SK-N-DZ (cell line): ENCODE results near the gene CDH8.
"Not testable (repeated sequence)": the region's sequence is repeated elsewhere in the genome, so short reads cannot be mapped to it uniquely, and the experiment has no call there.

ENCODE experiments used
- DNase-seq: peaks from one replicate; pipeline ENCODE4 v3.0.0-alpha.2; 2015; ENCODE audit warnings: low spot score

The CDH8 gene

DNA sequence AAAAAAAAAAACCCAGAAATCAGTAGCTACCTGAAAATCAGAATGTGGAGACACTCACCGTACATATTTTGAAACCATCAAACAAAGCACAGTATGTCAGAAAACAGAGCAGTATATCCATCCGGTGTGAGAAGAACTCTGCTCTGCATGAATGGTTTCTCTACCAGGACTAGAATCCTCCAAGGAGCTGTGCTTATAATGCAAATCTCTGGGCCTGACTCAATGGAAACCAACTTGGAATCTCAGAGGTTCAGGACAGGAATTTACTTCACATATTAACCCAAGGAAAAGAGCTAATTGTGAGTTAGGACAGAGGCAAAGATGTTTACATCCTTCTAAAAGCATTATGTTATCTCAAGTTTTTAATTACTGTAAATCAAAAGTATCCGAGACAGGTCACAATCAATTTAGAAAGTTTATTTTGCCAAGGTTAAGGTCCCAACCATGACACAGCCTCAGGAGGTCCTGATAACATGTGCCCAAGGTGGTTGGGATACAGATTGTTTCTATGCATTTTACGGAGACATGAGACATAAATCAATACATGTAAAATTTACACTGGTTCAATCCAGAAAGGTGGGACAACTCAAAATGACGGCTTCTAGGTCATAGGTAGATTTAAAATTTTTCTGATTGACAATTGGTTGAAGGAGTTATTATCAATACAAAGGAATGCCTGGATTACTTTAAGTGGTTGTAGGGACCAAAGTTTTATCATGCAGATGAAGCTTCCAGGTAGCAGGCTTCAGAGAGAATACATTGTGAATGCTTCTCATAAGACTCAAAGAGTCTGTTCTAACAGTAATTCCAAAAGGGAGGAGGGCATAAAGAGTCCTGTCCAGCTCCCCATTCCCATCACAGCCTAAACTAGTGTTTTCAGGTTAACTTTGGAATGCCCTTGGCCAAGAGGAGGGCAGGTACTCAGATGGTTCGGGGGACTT lies 164.1 kb downstream of the CDH8 start:
- no peak for DNase-seq

DNA sequence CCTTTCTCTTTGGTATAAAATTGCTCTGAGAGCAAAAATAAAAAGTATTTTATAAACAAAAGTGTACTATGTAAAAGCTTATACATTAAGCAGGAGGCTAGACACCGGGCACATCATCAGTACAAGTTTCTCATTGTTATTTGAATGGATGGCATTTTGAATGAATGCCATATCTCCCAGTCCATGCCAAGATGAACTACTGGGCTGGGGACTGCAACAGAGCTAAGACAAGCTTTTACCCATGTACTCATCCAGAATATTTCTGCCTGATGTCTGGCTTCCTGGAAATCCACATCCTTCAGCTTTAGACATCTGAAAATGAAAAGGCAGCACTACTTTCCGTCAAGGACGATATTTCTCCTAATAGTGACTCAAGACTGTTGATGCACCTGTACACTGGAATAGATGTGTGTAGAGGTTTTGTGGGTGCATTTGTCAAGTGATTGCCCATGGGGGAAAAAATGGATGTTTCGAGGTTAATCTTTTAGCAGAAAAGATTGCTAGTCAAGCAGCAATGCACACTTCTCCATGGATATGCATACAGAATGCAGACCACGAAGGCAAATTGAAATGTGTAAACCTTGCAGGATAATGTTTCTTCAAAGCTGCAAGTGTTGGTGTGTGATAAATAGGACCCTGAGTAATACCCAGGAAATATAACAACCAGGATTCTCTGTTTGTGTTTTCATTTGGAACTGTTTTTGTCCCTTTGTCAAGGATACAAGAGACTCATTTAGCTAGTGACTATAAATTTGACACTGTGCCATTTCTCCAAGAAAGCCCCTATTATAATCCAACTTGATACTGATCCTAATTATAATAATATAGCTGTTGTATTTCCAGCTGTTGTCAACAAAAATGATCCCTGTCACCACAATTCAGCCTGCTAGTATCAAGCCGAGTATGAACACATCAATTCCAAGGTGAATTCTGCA lies 173.8 kb downstream of the CDH8 start:
- no peak for DNase-seq

DNA sequence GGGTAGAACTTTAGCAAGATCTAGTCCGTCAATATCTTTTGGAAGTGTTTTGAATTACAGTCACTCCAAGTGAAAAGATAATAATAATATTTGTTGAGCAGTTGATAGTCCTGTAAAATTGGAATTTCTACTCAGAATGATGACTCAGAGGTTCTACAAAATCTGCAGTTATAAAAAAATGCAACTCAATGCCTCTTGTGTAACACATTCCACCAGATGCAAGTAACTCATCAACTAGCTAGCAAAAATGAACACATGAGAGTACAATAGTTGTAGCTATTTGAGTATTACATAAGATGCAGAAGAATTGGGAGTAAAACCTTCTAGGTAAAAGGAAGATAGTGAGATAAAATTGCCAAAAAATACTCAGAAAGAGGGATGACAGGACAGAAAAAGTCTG lies 177.2 kb downstream of the CDH8 start:
- no peak for DNase-seq

DNA sequence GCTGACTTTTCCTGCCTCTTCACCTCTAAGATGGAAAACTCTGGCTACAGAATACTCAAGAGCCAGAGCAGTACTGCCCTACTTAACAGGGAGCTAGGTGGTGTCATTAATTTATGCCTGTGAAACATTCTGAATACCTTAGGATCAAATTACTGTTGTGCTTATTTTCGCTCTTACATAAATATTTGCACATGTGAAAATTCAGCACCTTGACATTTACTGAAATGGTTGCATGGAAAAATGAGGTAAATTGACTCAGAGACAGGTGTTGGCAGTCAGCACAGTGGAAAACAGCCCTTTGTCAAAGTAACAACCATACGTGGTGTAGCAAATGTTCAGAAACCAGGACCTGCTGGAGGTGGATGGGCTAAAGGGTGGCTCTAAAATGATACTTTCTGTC lies 193.6 kb downstream of the CDH8 start:
- DNase-seq: no peak

DNA sequence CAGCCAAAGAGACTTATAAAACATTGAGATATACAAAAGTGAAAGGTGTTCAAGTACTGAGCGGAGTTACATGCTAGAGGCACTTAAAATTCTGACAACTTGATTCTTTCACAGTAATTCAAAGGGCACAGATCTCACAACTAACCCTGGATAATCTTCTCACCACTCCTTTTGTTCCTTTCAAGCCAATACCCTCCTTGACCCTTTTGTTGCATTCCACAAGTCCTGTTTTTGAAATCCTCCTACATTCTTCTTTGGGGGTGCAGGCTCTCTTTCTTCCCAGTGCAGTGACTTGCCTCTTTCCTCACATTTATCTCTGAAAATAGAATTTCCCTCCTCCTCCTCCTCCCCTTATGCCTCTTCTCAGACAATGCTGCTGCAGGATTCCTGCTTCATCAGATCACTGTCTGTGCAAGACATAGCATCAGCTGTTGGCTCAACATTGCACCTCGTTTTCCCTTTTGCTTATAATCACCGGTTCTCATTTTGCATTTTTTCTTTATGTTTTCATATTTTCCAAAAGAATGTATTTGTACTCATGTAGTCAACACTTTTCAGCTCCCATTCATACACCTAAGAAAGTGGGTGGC lies 199.3 kb downstream of the CDH8 start:
- DNase-seq: no peak

DNA sequence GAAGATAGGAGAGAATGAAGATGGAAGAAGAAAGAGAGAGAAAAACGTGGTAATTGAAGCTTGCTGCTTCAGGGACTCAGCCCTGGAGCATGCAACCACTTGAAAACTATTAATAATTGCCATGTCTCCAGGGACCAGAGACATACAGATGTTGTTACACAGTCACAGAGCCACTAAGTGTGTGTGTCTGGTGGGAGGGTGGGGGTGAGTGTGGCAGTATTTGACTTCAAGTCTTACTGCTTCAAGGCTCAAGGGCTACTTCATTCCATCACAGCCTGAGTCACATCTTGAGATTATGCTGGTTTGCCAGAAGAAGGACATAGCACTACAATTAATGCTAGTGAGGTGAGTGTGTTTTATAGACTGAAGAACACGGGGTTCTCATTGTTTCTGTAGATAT lies 202.2 kb downstream of the CDH8 start:
- DNase-seq: no peak

DNA sequence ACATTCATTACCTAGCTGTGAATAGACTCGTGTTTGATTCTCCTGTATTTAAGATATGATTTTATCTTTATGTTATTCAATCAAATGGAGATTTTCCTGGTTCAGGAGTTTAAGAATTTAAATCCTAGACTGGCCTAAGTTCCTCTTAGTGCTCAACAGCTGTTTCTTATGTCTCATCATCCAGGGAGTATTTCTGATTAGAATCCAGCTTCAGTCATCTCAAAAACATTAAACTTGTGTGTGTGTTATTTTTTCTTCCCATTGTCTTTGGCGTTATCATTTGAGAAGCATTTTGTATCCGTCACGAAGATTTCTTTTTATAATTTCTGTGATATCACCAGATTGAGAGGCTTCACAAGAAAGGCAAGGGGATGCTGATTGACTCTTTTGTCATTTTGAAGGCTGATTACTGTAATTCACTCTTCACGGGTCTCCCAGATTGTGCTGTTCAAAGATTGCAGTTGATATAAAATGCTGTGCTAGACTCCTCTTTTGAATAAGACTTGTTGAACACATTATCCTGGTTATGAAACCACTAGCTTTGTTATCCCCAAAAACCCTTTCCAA lies 204.8 kb downstream of the CDH8 start:
- DNase-seq: no peak

DNA sequence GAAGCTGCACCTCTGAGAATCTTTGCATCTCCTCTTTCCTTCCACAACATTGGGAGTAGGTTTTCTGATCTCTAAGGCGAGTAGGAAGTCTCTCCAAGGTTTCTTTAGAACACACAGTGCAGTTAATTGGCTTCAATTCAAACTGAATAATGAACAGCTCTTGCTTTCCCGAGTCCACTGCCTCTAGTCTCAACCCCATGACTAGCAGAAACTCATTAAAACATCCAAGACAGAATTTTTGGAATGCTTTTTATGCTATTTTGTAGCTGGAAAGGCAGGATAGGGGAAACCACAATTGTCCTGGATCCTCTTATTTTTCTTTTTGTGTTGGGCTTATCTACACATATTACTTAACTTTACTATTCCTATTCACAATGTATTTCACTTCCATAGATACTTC lies 206.6 kb downstream of the CDH8 start:
- DNase-seq: no peak

DNA sequence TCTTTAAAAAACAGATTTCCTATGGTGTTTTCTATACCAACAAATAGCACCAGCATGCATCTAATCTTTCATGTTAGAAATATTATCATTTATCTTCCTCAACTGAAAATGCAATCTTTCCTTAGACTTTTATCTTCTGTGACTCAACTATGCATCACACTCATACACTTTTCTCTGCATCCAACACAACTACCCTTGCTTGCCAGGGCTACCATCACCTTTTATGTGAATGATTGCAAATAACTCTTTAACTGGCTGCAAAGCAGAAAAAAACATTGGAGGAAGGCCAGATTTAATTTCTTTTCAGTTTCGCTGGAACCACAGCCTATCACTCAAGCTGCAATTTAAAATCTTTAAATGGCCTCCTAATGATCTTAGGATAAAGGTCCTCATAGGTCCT lies 212.9 kb downstream of the CDH8 start:
- DNase-seq: no peak

DNA sequence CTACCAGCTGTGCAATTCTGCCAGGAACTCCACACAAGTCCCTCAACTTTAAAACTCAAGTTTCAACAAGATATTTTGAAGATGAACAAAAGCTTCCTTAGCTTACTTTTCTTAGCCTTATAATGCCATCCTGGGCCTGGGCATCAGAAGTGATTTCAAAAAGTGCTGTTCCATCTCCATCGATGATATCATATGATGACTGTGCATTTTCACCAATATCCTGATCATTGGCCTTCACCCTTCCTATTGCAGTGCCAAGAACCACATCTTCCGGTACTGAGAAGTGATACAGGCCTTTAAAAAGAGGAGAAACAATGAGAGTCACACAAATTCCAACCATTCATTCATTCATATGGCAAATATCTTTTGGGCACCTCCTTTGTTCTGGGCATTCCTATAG lies 215.4 kb downstream of the CDH8 start:
- no peak for DNase-seq

DNA sequence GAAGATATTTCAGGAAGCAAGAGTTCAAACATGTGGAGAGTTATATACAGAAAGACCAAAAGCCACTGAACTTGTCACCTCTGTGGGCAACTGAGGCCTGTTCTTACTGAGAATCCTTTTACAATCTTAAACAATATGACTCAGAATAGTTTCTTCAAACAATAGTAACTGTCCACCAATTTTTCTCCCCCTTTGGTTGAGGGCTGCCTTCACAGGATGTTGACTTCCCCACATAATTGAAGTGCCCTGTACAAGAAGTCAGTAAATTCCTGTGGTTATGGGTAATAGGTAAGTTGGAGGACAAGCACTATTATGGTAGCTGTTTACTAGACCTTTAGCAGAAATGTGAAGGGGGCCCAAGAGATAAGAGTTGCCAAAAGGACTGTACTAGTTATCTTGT lies 215.8 kb downstream of the CDH8 start:
- DNase-seq: no peak

DNA sequence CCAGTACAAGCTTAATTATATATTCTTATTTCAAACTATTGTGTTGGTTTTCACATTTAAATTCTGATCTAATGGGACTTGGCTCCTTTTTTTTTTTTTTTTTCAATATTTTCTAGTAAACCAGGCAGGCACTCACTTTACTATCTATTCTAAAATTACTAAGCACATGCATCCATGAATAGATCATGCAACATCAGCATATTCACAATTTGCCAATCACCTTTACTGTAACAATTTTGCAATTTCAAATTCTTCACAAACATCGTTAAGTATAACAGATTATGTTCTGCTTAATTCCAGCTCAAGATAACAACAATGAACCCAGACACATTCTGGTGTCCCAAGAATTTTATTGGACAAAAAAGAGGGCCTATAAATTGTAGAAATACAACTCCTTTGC lies 217.4 kb downstream of the CDH8 start:
- DNase-seq: no peak

DNA sequence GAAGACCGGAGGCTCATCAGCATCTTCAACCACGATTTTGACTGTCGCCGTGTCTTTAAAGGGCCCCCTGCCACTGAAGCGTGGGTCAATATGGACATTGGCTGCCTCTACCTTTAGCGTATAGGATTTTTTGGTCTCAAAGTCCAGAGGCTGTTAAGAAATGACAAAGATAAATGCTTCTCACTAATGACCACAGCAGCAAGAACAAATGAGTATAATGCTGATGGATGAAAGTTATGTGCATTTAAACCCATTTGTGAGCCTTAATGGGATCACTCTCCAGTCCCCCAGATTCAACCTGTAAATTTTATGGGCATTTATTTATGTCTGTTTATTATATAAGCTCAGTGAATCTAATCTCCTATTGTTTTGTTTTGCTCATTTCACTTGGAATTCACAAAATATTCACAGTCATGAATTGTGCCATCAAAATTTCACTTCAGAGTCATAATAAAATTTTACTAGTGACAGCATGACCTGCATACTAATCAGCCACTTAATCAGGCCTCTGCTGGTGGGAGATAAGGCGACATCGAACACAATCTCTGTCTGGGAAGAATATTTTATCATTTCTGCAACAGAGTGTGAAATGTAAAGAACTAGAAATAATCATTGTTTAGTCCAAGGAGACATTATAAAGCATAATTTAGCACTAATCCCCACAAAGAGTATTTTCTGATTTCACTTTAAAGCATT lies 218.5 kb downstream of the CDH8 start:
- DNase-seq: peak; percentile 13

DNA sequence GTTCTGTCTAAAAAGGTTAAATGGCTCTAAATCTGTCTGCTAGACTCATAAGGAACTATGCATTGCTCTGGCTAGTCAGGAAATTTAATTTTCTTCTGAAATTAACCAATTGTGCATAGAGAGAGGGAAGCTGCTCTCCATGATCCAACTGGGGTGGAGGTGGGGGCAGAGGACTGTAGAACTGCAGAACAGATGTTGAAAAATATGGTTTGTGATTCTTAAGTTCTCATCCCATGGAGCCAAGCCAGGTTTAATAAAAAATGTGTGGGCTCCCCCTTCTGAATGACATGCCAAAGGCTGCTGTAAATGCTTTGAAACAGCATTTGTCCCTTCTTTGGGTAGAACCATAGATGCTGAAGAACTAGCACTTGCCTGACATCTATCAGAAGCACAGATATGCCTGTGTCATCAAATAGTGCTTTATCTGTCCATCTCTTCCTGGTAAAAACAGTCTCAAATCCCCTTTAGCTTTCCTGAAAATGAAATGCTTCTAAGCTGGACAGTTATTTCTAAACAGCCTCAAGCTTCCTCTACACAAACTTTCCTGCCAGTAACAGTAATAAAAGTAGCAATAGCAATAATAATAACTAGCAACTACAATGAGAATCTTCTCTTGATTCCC lies 221.4 kb downstream of the CDH8 start:
- DNase-seq: peak; percentile 77

DNA sequence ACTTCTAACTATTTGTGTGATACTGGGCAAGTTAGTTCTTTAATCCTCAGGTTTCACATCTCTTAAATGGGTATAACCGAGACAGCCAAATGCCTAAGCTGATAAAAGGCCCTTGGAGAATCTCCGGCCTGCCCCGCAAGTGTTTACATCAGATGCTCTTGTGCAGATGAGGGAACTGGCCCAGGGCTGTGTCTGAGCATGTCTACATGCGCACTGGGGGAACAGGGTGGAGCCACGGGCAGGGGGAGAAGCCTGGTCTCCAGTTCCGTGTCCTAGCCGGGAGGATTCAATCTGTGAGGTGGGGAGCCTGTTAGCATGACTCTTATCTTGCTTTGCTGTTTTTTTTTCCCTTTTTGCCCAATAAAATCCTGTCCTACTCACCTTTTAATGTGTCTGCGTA lies 222.9 kb downstream of the CDH8 start:
- no peak for DNase-seq

DNA sequence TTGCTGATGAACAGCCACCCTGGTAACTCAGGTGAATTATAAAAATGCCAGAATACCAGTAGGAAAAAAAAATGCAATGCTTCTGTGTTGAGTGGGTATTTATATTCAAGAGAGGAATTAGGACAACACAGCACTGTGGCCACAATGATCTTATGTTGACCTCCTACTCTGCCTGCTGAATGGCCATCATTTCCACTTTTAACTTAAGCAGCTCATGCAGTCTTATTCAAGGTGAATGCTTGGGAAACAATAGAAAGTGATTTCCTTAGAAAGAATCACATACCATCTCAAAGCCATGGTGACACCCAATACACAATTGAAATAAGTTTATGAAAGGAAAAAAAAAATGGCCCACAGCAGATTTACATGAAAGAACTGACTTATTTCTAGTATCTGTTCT lies 224.0 kb downstream of the CDH8 start:
- no peak for DNase-seq

DNA sequence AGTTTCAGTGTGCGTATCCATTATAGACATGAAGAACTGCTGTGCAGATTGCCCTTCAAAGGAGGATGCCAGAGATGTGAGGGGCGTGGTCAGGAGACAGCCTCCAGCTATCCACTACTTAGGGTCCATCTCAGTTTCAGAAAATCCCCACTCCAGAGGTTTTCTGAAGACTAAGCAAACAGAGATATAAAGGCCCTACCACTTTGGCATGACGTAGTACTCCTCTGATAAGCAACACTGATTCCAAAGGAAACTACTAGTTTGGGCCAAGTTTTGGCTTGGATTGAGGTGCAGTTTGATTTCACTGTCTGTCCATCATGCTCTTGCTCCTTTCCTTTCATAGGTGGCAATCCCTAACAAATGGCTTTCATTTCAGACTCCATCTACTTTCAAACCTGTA lies 228.7 kb downstream of the CDH8 start:
- DNase-seq: no peak

DNA sequence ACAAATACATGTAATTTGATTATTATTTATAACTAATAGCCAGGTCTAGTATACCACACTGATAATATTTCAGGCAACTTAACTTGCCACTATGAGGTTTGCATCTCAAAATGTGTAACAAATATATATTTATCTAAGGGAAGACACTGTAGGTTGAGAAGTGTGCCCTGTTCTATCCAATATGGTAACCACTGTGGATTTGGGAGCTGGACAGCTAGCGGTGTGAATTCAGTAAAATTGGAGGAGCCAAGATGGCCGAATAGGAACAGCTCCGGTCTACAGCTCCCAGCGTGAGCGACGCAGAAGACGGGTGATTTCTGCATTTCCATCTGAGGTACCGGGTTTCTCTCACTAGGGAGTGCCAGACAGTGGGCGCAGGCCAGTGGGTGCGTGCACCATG lies 235.0 kb downstream of the CDH8 start:
- DNase-seq: not testable (repeated sequence)

DNA sequence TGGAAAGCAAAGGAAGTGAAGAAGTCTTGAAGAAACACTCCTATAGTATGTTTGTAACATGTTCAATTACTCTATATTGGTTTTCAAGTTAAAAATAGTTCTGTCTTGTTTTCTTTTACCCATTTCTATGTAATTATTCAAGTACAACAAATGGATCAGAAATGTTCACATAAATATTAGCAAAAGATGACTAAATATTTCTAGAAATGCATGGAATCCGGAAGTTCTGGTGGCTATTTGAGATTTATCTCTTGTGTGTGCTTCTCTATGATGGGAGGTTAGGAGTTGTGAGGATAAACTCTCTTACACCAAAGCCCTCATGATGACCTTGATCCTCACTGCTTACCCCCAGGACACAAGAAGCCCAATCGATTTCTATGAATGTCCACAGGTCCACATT lies 237.5 kb downstream of the CDH8 start:
- DNase-seq: no peak

DNA sequence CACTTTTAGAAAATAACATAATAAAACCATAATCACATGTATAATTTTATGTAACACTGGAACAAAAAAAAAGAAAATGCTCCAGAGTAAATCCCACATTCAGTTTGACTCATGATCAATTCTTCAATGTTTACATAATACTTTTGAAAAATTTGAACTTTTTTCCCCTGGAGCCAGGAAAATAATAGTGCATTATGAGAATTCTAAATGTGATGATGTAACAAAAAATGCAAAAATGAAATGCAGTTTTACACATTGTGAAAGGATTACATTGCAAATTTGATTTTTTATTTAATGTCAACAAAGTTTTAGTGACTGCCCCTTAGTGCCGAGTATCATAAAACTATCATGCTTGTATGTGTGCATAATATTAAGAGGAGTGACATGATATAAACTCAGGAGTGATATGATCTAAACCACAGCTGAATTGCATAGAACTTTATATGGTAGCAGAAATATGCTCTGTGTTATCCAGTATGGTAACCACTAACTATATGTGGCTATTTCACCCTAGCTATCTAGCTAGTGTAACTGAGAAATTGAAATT lies 238.2 kb downstream of the CDH8 start:
- DNase-seq: no peak
